DND-41 (cell line): Measurements from ENCODE around the gene CCL27.

Experiments
- EZH2 ChIP-seq: IDR thresholded peaks from 3 replicates; pipeline ENCODE4 v1.6.1; 2012; ENCODE audit warnings: borderline replicate concordance, low read depth, mild to moderate bottlenecking, moderate library complexity, low read length, inconsistent platforms; ENCODE audit not compliant: severe bottlenecking
- TF ChIP-seq, protein P1 (sequence below): IDR thresholded peaks from 2 replicates; pipeline ENCODE4 v1.5.1; 2012; ENCODE audit warnings: borderline replicate concordance, low read length, moderate library complexity, mild to moderate bottlenecking; ENCODE audit not compliant: poor library complexity, severe bottlenecking; ENCODE audit errors: extremely low read depth

DNA sequence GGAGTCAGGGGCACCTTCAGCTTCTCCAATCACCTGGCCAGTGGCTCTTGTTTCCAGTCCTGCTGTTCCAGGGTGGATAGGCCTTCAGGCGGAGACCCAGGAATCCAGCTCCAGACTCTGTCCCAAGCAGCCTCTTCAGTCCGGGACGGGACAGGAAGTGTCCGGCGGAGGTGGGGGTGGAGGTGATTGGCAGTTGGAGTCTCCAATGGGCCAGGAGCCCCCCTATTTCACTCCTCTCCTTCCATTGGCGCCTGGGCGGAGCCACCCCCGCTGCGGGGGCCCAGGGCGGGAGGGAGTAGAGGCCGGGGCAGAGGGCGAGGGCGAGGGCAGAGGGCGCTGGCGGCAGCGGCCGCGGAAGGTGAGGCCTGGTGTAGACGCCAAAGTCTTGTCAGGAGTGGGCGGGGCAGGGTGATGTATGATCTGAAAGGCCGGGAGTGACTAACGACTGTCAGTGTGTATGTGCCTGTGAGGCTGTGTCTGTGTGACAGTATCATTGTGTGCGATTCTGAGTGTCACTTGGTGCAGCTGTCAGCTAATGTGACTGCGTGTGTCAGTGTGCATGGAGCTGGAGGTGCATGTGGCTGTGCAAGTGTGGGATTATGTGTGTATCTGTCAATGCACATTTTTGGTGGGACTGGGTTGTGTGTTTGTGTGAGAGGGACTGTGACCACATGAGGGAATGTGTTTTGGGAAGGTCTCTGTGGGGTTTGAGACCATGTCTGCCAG is 10.4 kb downstream of the CCL27 start, which contains the start of gene IL11RA:
- TF ChIP-seq EZH2 = no peak
- TF ChIP-seq, protein P1, sequence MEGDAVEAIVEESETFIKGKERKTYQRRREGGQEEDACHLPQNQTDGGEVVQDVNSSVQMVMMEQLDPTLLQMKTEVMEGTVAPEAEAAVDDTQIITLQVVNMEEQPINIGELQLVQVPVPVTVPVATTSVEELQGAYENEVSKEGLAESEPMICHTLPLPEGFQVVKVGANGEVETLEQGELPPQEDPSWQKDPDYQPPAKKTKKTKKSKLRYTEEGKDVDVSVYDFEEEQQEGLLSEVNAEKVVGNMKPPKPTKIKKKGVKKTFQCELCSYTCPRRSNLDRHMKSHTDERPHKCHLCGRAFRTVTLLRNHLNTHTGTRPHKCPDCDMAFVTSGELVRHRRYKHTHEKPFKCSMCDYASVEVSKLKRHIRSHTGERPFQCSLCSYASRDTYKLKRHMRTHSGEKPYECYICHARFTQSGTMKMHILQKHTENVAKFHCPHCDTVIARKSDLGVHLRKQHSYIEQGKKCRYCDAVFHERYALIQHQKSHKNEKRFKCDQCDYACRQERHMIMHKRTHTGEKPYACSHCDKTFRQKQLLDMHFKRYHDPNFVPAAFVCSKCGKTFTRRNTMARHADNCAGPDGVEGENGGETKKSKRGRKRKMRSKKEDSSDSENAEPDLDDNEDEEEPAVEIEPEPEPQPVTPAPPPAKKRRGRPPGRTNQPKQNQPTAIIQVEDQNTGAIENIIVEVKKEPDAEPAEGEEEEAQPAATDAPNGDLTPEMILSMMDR = no peak
